ENCODE results near the gene PRG3.
"Not testable (repeated sequence)": the region's sequence is repeated elsewhere in the genome, so short reads cannot be mapped to it uniquely, and the experiment has no call there.

The PRG3 gene

GRCh38 chr11:57358543-57358961, 22.4 kb downstream of the PRG3 start:
- DNase-seq = no peak

GRCh38 chr11:57357856-57358255, 23.1 kb downstream of the PRG3 start:
- no peak for DNase-seq

- DNase-seq = no peak
Observed at GRCh38 chr11:57357310-57357709, 23.6 kb downstream of the PRG3 start.

GRCh38 chr11:57356268-57356667, 24.7 kb downstream of the PRG3 start:
- DNase-seq = no peak

GRCh38 chr11:57354699-57355098, 26.3 kb downstream of the PRG3 start:
- DNase-seq = no peak

GRCh38 chr11:57353852-57354251, 27.1 kb downstream of the PRG3 start:
- no peak for DNase-seq

- no peak for DNase-seq
Observed at GRCh38 chr11:57353446-57353845, 27.5 kb downstream of the PRG3 start.

GRCh38 chr11:57353036-57353435, 27.9 kb downstream of the PRG3 start:
- no peak for DNase-seq

- no peak for DNase-seq
Observed at GRCh38 chr11:57349491-57350274, 31.3 kb downstream of the PRG3 start.

- no peak for DNase-seq
Observed at GRCh38 chr11:57348636-57349313, 32.2 kb downstream of the PRG3 start.

- no peak for DNase-seq
Observed at GRCh38 chr11:57348052-57348451, 32.9 kb downstream of the PRG3 start.

GRCh38 chr11:57347336-57347735, 33.6 kb downstream of the PRG3 start:
- no peak for DNase-seq

- peak; percentile 75 for DNase-seq
Observed at GRCh38 chr11:57345555-57346211, 35.3 kb downstream of the PRG3 start.

GRCh38 chr11:57344826-57345225, 36.1 kb downstream of the PRG3 start:
- no peak for DNase-seq

GRCh38 chr11:57343825-57344224, 37.1 kb downstream of the PRG3 start:
- no peak for DNase-seq

- DNase-seq = no peak
Observed at GRCh38 chr11:57342702-57343101, 38.2 kb downstream of the PRG3 start.

- no peak for DNase-seq
Observed at GRCh38 chr11:57341250-57341808, 39.6 kb downstream of the PRG3 start.

- no peak for DNase-seq
Observed at GRCh38 chr11:57340039-57340615, 40.8 kb downstream of the PRG3 start.

GRCh38 chr11:57339328-57339727, 41.6 kb downstream of the PRG3 start:
- no peak for DNase-seq

GRCh38 chr11:57338142-57338541, 42.8 kb downstream of the PRG3 start, which contains the start of gene P2RX3:
Gene P2RX3 (plus strand): TSS chr11:57338352. CDS start chr11:57338551, 199 bp downstream.
- no peak for DNase-seq

GRCh38 chr11:57336856-57337255, 44.1 kb downstream of the PRG3 start:
- DNase-seq = not testable (repeated sequence)

GRCh38 chr11:57336111-57336666, 44.8 kb downstream of the PRG3 start:
- no peak for DNase-seq
